Activated T-helper 17 cell treated with anti-CD3 and anti-CD28 coated beads, Interleukin-2, amount 50 U/mL, for 72 hours (primary cell): Measurements from ENCODE around the gene AKAP13. TPM values are rescaled to one million over a fixed set of nuclear protein-coding genes. Genes with fewer than 3 reads are reported as not detected.
"Not testable (repeated sequence)": the region's sequence is repeated elsewhere in the genome, so short reads cannot be mapped to it uniquely, and the experiment has no call there.

Experiments
- ATAC-seq: fragments of 150-1000 bp; cut with Tn5 transposase; replicated peaks from 2 replicates; pipeline ENCODE4 v1.10.0; 2021; ENCODE audit warnings: mild to moderate bottlenecking, moderate library complexity
- H3K27ac Mint-ChIP-seq: one replicate; pipeline ENCODE4 v1.8.0; 2022; ENCODE audit warnings: mixed read lengths
- H3K27me3 Mint-ChIP-seq: one replicate; pipeline ENCODE4 v1.8.0; 2022; ENCODE audit warnings: mixed read lengths
- H3K36me3 Mint-ChIP-seq: one replicate; pipeline ENCODE4 v1.8.0; 2022; ENCODE audit warnings: low read depth, mild to moderate bottlenecking, mixed read lengths
- H3K4me1 Mint-ChIP-seq: one replicate; pipeline ENCODE4 v1.8.0; 2022; ENCODE audit warnings: mixed read lengths
- H3K4me3 Mint-ChIP-seq: one replicate; pipeline ENCODE4 v1.8.0; 2022; ENCODE audit warnings: mild to moderate bottlenecking, mixed read lengths
- H3K9me3 Mint-ChIP-seq: one replicate; pipeline ENCODE4 v1.8.0; 2022; ENCODE audit warnings: mixed read lengths
- total RNA-seq, 2 donors: library from RNA; stranded (reverse); gene quantifications; one replicate each; pipeline ENCODE4 v1.2.3, GENCODE V29; 2022

AKAP13 gene
- total RNA-seq, 2 donors from 2014 or later: 95.9 to 152 TPM

- Mint-ChIP-seq H3K36me3 (no peaks in the 10 kb centered on the region), H3K27me3 (no peaks in the 10 kb centered on the region), H3K4me3 (peak overlapping the region; percentile 83), H3K9me3 (no peaks in the 10 kb centered on the region), H3K4me1 (peaks cover 23% of the 10 kb centered on the region), H3K27ac (peak overlapping the region; percentile 57)
- ATAC-seq: no peak
Measured at GRCh38 chr15:85795337-85796305, 415.2 kb downstream of the AKAP13 start.

- not testable (repeated sequence) for H3K36me3 Mint-ChIP-seq, H3K9me3 Mint-ChIP-seq, H3K27ac Mint-ChIP-seq, ATAC-seq, H3K27me3 Mint-ChIP-seq
- Mint-ChIP-seq H3K4me1 (peaks cover 23% of the 10 kb centered on the region), H3K4me3 (peak overlapping the region; percentile 83)
Measured at GRCh38 chr15:85796371-85796770, 416.0 kb downstream of the AKAP13 start.
